HG03066 (cell line): Measurements from ENCODE around the gene AGFG1.
"Not testable (repeated sequence)": the region's sequence is repeated elsewhere in the genome, so short reads cannot be mapped to it uniquely, and the experiment has no call there.

Source experiments
- ATAC-seq: cut with Tn5 transposase; IDR thresholded peaks from one replicate; pipeline ENCODE4 v1.9.1; 2021; ENCODE audit warnings: low read depth; ENCODE audit not compliant: unreplicated experiment

The AGFG1 gene

DNA sequence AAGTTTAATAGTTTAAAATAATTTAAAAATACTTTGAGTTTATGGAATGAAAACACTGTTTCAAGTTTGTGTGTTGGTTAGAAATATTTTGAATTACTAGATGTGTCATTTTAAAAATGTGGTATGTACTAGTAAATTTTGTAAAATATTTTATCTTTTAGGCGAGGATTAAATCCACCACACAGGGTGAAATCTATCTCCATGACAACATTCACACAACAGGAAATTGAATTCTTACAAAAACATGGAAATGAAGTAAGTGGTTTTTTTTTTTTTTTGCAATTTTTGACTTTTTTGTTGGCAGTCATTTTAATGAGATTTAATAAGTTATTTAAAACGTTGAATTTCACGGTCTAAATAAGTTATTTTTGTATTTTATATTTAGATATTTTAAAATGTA lies 19.4 kb downstream of the AGFG1 start:
- ATAC-seq, result no peak

DNA sequence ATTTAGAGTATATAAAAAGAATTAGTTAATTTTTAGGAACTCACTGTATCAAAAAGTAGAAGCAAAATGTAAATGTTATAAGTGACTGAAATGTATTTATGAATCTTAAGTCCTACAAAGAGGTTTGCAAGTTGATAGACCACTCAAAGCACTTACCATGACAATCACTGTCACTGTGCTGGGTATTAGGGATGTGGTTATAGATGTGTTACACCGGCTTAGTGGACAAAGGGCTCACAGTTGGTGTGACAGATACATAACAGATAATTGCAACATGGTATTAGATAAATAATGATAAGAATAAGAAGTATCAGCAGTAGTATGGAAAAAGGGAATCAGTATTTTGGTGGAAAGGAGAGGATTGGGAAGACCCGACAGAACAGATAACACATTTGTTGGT lies 21.6 kb downstream of the AGFG1 start:
- ATAC-seq, result no peak

- no peak for ATAC-seq
Measured at GRCh38 chr2:227497158-227497557, 25.2 kb downstream of the AGFG1 start.

DNA sequence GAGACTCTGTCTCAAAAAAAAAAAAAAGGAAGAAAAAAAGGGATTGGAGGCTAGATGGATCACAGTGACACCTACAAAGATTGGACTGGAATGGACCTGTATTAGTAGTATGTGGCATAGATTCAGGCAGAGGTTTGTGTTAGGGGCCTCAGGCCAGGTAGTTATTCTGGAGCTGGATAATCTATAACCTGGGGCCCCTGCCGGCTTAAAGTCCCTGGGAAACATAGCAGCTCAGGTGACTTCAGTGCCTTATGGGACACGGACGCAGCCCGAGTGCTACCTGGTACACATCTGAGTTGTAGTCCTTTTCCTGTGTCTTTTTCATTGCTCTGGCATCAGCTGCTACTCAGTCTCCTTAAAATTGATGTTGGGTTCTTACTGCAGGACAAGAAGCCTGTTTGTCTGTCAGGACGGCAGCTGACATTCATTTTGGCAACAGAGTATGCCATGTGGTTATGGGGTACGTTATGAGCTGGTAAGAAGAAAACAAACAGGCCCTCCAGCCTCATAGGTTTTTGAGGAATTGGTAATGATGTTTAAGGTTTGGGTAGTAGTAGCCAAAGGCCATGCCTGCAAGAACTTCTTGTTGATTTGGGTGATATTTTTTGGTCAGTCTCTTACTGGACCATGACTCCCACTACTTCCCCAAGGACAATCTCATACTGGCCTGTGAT lies 27.8 kb downstream of the AGFG1 start:
- no peak for ATAC-seq

GRCh38 chr2:227500301-227500630 lies 28.3 kb downstream of the AGFG1 start:
- no peak for ATAC-seq

DNA sequence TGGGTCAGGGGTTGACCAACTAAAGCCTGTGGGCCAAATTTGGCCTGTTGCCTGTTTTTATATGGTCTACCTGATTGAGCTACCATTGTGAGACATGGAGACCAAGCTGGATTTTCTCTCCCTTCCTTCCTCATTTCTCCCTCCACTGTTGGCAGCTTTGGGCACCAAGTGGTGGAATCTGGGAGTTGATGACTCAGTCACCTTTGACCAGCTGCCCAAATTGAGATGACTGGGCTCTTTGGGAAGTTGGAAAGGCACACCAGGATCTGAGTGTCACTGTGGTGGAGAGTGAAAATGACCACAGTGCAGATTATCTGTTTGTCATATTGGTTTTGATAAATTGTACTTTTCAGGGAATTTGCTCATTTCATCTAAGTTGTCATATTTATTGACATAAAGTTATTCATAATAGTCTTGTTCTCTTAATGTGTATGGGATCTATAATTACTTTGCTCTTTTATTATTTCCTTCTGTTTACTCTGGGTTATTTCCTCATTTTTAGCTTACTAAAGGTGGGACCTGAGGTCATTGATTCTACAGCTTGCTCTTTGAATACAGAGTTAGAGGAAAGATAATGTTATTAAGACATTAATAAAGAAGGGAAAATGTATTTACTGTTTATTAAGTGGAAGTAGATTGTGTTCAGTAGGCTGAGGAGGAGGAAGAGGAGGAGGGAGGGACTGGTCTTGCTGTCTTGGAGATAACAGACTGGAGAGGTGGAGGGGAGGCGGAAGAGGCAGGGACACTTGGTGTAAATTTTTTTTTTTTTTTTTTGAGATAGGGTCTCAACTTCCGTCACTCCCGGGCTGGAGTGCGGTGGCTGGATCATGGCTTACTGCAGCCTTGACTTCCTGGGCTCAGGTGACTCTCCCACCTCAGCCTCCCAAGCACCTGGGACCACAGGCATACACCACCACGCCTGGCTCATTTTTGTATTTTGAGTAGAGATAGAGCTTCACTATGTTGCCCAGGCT lies 31.8 kb downstream of the AGFG1 start:
- no peak for ATAC-seq

GRCh38 chr2:227504700-227505099 lies 32.7 kb downstream of the AGFG1 start:
- ATAC-seq, result no peak

GRCh38 chr2:227506456-227506855 lies 34.5 kb downstream of the AGFG1 start:
- no peak for ATAC-seq

DNA sequence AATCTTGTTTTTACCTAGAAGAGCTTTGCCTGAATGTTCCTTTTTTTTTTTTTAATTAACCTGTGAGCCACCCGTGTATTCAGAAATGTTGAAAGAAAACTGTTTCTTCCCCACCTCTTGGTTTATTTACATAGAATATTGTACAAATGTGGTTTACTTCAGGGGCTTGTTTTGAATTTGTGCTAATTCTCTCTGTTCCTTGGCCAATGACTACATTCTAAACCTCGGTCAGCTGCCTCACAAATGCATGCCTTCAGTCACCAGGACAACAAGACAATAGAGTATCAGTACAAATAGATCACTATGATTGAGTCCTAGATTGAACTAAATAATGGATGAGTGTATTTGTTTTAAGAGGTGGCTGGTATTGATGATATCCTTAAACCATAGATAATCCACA lies 36.0 kb downstream of the AGFG1 start:
- ATAC-seq, result no peak

- ATAC-seq, result no peak
Measured at GRCh38 chr2:227509076-227509475, 37.1 kb downstream of the AGFG1 start.

- no peak for ATAC-seq
Measured at GRCh38 chr2:227509824-227510619, 38.1 kb downstream of the AGFG1 start.

GRCh38 chr2:227510620-227510958 lies 38.6 kb downstream of the AGFG1 start:
- ATAC-seq, result no peak

DNA sequence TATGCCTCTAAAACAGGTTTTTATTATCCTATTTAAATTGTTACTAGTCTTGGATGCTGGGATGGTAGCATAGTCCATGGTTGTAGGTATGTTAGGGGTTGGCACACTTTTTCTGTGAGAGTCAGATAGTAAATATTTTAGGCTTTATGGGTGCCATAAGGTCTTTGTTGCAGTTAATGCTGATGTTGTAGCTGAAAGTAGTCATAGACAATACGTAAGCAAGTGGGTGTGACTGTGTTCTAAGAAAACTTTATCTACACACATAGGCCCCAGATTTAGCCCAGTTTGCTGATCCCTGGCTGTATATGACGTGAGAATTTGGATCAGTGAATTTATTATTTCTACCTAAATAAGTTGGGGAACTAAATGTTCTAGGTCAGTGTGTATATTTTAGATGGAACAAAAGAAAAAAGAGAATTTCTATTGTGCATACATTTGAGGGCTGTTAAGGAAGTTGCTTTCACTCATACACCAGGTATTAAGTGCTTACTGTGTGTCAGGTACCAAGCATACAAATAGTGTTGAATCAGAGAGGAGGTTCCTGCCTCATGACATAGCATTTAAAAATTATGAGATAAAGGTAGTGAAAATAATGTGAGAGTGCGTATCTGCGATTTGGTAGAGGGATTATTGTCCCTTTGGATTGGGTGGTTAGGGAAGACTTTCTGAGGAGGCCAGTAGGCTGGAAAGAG lies 39.4 kb downstream of the AGFG1 start:
- ATAC-seq, result no peak

GRCh38 chr2:227511955-227512354 lies 40.0 kb downstream of the AGFG1 start:
- no peak for ATAC-seq

DNA sequence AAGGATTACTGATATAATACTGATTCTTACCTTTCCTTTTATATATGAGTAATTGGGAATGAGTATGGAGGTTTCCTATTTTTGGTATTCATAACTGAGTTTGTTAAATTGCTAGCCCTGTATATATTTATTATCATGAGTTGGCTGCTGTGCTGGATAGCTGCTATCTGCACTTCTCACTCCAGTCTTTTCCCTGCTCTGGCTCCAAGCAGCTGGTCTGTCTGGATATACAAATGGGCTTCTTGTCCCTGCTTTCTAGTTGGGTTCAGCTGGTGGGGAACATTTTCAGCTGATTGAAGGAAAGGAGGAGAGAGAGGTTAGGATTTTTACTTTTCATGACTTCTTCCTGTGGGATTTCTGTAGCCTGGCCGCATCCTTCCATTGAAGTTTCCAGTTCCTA lies 41.2 kb downstream of the AGFG1 start:
- ATAC-seq, result no peak

DNA sequence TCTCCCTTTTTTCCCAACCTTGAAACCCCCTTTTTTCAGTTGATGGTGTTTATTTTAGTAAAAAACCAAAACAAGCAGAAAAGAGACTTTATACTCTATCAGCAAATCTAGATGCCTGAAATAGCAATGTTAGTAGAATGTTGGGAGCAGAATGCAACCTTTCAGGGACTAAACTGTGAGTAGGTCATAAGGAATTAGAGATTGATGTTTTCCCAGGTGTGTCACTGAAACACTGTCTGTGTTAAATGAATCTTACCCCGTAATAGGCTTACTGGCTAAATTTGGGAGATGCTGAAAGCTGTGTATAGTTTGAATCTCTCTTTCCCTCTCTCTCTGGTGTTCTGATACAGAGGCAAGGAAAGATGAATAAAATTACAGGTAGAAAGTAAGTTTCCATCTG lies 43.8 kb downstream of the AGFG1 start:
- ATAC-seq, result no peak

GRCh38 chr2:227517724-227518123 lies 45.8 kb downstream of the AGFG1 start:
- no peak for ATAC-seq

DNA sequence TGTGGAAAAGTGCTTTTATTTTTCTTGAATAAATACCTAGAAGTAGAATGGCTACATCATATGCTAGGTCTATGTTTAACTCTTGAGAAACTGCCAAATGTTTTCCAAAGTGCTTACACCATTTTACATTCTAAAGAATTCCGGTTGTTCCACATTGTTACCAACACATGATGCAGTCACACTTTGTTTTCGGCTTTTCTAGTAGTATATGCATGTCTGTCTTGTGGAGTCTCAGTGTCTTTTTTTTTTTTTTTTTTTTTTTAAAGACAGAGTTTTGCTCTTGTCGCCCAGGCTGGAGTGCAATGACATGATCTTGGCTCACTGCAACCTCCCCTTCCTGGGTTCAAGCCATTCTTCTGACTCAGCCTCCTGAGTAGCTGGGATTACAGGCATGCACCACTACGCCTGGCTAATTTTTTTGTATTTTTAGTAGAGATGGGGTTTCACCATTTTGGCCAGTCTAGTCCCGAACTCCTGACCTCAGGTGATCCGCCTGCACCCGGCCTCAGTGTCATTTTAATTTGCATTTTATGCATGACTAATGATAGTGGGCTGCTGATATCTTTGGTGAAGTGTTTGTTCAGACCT lies 46.4 kb downstream of the AGFG1 start:
- not testable (repeated sequence) for ATAC-seq

- ATAC-seq, result not testable (repeated sequence)
Measured at GRCh38 chr2:227521178-227521577, 49.2 kb downstream of the AGFG1 start.

GRCh38 chr2:227524665-227525064 lies 52.7 kb downstream of the AGFG1 start:
- ATAC-seq, result no peak
